ENCODE results near the gene CMIP. TPM values are rescaled to one million over a fixed set of nuclear protein-coding genes. Genes with fewer than 3 reads are reported as not detected.

Gene CMIP
- total RNA-seq, 6 experiments from 2014 or later, result 12.2 to 23.0 (median 16.5) TPM

DNA sequence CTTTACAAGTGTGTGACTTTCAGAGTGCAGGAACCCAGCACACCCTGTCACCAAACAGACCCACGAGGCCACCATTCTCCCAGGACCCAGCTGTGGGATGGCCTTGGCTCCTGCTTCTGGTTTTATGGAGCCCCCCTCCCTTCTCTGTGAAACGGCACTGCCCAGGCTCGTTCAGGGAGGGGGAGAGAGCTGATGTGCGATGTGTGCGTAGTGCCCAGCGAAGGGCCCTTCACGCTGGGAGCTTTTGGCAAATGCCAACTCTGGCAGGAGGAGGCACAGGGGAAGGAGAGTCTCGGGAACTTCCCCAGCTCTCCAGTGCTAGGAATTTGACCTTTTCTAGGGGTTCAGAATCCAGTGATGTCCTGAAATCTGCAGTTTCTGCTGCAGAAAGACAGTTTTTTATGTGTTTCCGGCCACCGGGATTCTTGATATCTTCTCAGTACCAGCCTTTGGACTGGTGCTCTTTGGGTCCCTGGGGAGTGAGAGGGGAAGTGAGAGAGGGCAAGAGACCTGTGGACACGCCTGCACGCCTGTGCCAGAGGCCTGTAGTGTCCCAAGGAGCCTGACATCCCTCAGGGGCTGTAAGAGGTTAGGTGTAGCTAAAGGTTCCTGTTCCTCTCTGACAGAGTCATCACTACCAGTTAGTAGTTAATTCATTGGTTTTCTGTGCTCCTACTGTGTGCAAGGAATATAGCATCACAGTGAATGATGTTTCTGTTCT is 45.1 kb downstream of the CMIP start:
- H3K9me3 ChIP-seq, result no peaks in the 10 kb centered on the region
- 59% methylated on average over 6 of the region's 12 CpGs for WGBS (ENCODE audit: insufficient coverage, low coverage, low lambda C conversion rate, missing lambda C conversion rate)

DNA sequence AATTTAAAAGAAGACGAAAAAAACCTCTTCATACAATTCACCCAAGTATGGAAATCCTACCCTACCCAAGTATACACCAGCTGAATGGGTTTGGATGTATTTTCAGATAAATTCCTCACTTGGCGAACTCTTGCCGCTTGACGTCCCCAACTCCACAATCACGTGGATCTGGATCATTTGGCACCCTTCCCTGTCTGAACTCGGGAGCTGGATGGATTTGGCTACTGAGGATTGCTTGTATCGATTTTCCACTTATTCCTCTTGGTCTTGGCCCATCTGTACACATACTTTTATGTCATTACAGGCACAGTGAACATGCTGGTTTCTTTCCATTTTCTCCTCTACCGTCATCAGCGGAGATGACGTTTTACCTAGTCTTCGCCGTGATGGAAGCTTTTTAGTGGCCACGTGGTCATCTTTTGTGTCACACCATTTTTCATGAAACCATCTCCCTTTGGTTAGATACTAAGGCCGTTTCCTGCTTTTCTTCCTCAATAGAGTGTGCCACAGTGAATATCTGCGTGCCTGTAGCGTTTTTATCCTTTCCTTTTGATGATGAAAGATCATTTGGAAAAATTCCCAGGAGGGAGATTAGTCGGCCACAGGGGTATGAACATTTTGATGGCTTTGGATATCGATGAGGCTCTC is 47.1 kb downstream of the CMIP start:
- peaks cover 2 to 46% (median 25%) of the 10 kb centered on the region in 4 donors for H3K4me1 ChIP-seq
- TF ChIP-seq POLR2A (IDR thresholded peaks at IDR 0.05), result no peak
- TF ChIP-seq, protein P1, sequence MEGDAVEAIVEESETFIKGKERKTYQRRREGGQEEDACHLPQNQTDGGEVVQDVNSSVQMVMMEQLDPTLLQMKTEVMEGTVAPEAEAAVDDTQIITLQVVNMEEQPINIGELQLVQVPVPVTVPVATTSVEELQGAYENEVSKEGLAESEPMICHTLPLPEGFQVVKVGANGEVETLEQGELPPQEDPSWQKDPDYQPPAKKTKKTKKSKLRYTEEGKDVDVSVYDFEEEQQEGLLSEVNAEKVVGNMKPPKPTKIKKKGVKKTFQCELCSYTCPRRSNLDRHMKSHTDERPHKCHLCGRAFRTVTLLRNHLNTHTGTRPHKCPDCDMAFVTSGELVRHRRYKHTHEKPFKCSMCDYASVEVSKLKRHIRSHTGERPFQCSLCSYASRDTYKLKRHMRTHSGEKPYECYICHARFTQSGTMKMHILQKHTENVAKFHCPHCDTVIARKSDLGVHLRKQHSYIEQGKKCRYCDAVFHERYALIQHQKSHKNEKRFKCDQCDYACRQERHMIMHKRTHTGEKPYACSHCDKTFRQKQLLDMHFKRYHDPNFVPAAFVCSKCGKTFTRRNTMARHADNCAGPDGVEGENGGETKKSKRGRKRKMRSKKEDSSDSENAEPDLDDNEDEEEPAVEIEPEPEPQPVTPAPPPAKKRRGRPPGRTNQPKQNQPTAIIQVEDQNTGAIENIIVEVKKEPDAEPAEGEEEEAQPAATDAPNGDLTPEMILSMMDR (IDR thresholded peaks at IDR 0.05), result no peak
- no peaks in the 10 kb centered on the region for H3K36me3 ChIP-seq
- ATAC-seq, result peak in 3 of 4 donors; percentile 2 to 37 (median 13)
- intact Hi-C loops (cut with DNase I), result loop anchor here in 1 of 2 donors (5.0 kb wide), 1 partner anchor 34 kb away; no protein-coding TSS in a partner anchor
- 30% methylated on average over 17 of the region's 18 CpGs for WGBS (ENCODE audit: insufficient coverage, low coverage, low lambda C conversion rate, missing lambda C conversion rate)
- H3K27ac ChIP-seq, result peak overlapping the region; percentile 57 to 70 (median 63)
- no peaks in the 10 kb centered on the region for H3K9me3 ChIP-seq
- no peak overlapping the region for H3K4me3 ChIP-seq
- H3K27me3 ChIP-seq, result no peaks in the 10 kb centered on the region
- DNase-seq, result peak in 1 of 3 donors; percentile 56

More for the DNA sequence above, 45.1 kb downstream of the CMIP start:
- DNase-seq (peak in 1 of 3 donors; percentile 36), ATAC-seq (no peak)
- H3K27ac ChIP-seq, result no peak overlapping the region
- no peak for TF ChIP-seq POLR2A (IDR thresholded peaks at IDR 0.05)
- TF ChIP-seq, protein P1 (IDR thresholded peaks at IDR 0.05), result no peak
- no peaks in the 10 kb centered on the region for H3K27me3 ChIP-seq
- no peaks in the 10 kb centered on the region for H3K36me3 ChIP-seq
- H3K4me3 ChIP-seq, result no peak overlapping the region
- intact Hi-C loops (cut with DNase I), result loop anchor here in 1 of 2 donors (5.0 kb wide), 1 partner anchor 32 kb away; no protein-coding TSS in a partner anchor
- peaks cover 2 to 36% (median 21%) of the 10 kb centered on the region in 4 donors for H3K4me1 ChIP-seq

DNA sequence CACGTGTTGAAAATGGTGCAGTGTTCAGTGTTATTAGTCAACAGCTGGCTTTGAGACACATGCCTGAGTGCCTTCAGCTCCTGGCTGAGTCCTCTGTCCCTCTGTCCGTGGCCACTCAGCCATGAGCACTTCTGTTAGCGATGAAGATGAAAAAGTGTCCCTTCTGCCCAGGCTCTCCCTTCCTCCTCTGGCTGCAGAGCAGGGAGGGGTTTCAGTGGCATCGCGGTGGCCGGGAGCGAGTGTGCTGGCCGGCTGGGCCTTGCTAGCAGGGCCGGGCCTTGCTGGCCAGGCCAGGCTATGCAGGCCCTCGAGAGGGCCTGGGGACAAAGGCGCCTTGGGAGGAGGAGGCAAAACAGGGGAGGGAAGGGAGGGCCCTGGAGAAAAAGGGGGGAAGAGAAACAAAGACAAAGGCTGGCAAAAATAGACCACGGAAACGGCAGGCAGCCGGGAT is 47.7 kb downstream of the CMIP start:
- intact Hi-C loops (cut with DNase I), result loop anchor here in 1 of 2 donors (5.0 kb wide), 1 partner anchor 35 kb away; no protein-coding TSS in a partner anchor
- peak overlapping the region; percentile 57 to 70 (median 63) for H3K27ac ChIP-seq
- ATAC-seq (no peak), DNase-seq (peak in 1 of 3 donors; percentile 45)
- WGBS (ENCODE audit: insufficient coverage, low coverage, low lambda C conversion rate, missing lambda C conversion rate), result 59% methylated on average over 12 of the region's 14 CpGs
- H3K4me1 ChIP-seq, result peaks cover 2 to 52% (median 29%) of the 10 kb centered on the region in 4 donors
- no peaks in the 10 kb centered on the region for H3K9me3 ChIP-seq
- no peak for TF ChIP-seq POLR2A (IDR thresholded peaks at IDR 0.05)
- TF ChIP-seq, protein P1 (IDR thresholded peaks at IDR 0.05), result no peak
- H3K4me3 ChIP-seq, result no peak overlapping the region
- H3K27me3 ChIP-seq, result no peaks in the 10 kb centered on the region
- H3K36me3 ChIP-seq, result no peaks in the 10 kb centered on the region

DNA sequence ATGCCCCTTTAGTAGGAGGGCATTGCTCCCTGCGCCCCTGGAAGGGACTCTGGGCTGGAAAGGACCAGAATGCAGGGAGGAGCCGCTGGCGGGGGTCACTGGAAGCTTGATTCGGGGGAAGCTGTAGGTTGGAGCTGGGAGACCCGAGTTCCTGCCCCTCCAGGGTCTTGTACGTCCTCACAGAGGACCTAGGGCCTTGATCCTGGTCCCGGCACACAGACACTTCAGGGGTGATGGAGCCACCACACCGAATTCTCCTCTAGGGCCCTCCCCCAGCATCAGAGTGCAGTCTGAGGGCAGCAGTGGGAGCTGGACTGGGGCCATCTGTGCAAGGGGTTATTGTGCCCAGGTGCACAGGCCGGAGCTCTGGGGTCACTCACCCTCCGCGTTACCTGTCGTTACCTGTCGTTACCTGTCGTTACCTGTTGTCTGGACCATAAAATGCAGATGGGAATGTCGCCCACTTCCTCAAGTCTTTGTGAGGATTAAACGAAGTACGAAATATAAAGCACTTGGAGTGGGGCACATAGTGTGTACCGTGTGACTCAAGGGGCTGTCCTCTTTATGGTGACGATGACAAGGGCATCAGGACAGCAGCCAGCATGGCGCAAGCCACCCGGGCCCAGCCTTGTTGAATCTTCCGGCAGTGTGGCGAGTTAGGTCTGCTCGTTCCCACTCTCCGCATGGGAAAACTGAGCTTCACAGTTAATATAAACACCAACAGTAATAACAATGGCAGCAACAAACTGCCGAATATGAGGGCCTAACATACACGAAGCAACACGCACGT is 48.6 kb downstream of the CMIP start:
- H3K27ac ChIP-seq, result peak overlapping the region; percentile 63 to 72 (median 70)
- 53% methylated on average over 15 of the region's 29 CpGs for WGBS (ENCODE audit: insufficient coverage, low coverage, low lambda C conversion rate, missing lambda C conversion rate)
- no peaks in the 10 kb centered on the region for H3K27me3 ChIP-seq
- H3K36me3 ChIP-seq, result no peaks in the 10 kb centered on the region
- intact Hi-C loops (cut with DNase I), result loop anchor here in 1 of 2 donors (5.0 kb wide), 1 partner anchor 36 kb away; no protein-coding TSS in a partner anchor
- TF ChIP-seq, protein P1 (IDR thresholded peaks at IDR 0.05), result no peak
- TF ChIP-seq POLR2A (IDR thresholded peaks at IDR 0.05), result no peak
- peaks cover 2 to 58% (median 30%) of the 10 kb centered on the region in 4 donors for H3K4me1 ChIP-seq
- peak; percentile 8 to 25 (median 22) for ATAC-seq
- DNase-seq, result peak in 1 of 3 donors; percentile 58
- H3K9me3 ChIP-seq, result no peaks in the 10 kb centered on the region
- H3K4me3 ChIP-seq, result no peak overlapping the region

All from right lobe of liver (tissue), 6 donors.